Measurements from ENCODE around the gene PTGFR. TPM values are rescaled to one million over a fixed set of nuclear protein-coding genes. Genes with fewer than 3 reads are reported as not detected.

The PTGFR gene
- total and polyA plus RNA-seq, 4 donors = 0.05 to 0.67 (median 0.40) TPM

GRCh38 chr1:78553859-78554258 is 63.1 kb downstream of the PTGFR start:
- H3K27ac ChIP-seq (ENCODE audit: low read depth in 1 of 2, low read length in 2 of 2) = no peak overlapping the region
- no peak for DNase-seq (ENCODE audit: low spot score)
- H3K4me1 ChIP-seq (ENCODE audit: control insufficient read depth in 4 of 4, insufficient read depth in 4 of 4, low read length in 3 of 4) = no peaks in the 10 kb centered on the region
- H3K27me3 ChIP-seq (ENCODE audit: control insufficient read depth in 4 of 4, insufficient read depth in 4 of 4, low read length in 3 of 4) = no peaks in the 10 kb centered on the region
- no peak overlapping the region for H3K4me3 ChIP-seq (ENCODE audit: low read depth in 1 of 3, low read length in 3 of 3)
- WGBS = 46% methylated on average over 5 of the region's 5 CpGs
- no peaks in the 10 kb centered on the region for H3K36me3 ChIP-seq (ENCODE audit: control insufficient read depth in 4 of 4, insufficient read depth in 3 of 4, low read depth in 1 of 4, low read length in 3 of 4)
- TF ChIP-seq RAD21 (IDR thresholded peaks at IDR 0.05) (peak; percentile 40 to 66), EGR1 (IDR thresholded peaks at IDR 0.05; ENCODE audit: low read depth in 2 of 2) (no peak)
- no peak overlapping the region for H3K9ac ChIP-seq (ENCODE audit: low read depth in 1 of 2, low read length in 2 of 2)
- H3K9me3 ChIP-seq (ENCODE audit: control insufficient read depth in 4 of 4, low read length in 3 of 4) = peaks cover 0 to 11% (median 5%) of the 10 kb centered on the region in 4 donors

GRCh38 chr1:78554840-78555239 is 64.1 kb downstream of the PTGFR start:
- no peak for DNase-seq (ENCODE audit: low spot score)
- TF ChIP-seq RAD21 (IDR thresholded peaks at IDR 0.05) = no peak
- TF ChIP-seq FOXA1 (IDR thresholded peaks at IDR 0.05) = no peak
- TF ChIP-seq HNF4G (IDR thresholded peaks at IDR 0.05) = no peak
- no peak for TF ChIP-seq RXRA (IDR thresholded peaks at IDR 0.05)
- no peak for TF ChIP-seq SP1 (IDR thresholded peaks at IDR 0.05)
- no peak for TF ChIP-seq YY1 (IDR thresholded peaks at IDR 0.05)
- TF ChIP-seq EGR1 (IDR thresholded peaks at IDR 0.05; ENCODE audit: low read depth in 2 of 2) = no peak
- no peak for TF ChIP-seq ZBTB33 (IDR thresholded peaks at IDR 0.05)
- Histone ChIP-seq H3K27me3 (ENCODE audit: control insufficient read depth in 4 of 4, insufficient read depth in 4 of 4, low read length in 3 of 4) (no peaks in the 10 kb centered on the region), H3K9me3 (ENCODE audit: control insufficient read depth in 4 of 4, low read length in 3 of 4) (peaks cover 0 to 11% (median 3%) of the 10 kb centered on the region in 4 donors), H3K27ac (ENCODE audit: low read depth in 1 of 2, low read length in 2 of 2) (no peak overlapping the region), H3K4me1 (ENCODE audit: control insufficient read depth in 4 of 4, insufficient read depth in 4 of 4, low read length in 3 of 4) (no peaks in the 10 kb centered on the region), H3K36me3 (ENCODE audit: control insufficient read depth in 4 of 4, insufficient read depth in 3 of 4, low read depth in 1 of 4, low read length in 3 of 4) (no peaks in the 10 kb centered on the region), H3K9ac (ENCODE audit: low read depth in 1 of 2, low read length in 2 of 2) (no peak overlapping the region), H3K4me3 (ENCODE audit: low read depth in 1 of 3, low read length in 3 of 3) (no peak overlapping the region)

GRCh38 chr1:78559680-78560079 is 68.9 kb downstream of the PTGFR start:
- Histone ChIP-seq H3K4me3 (ENCODE audit: low read depth in 1 of 3, low read length in 3 of 3) (no peak overlapping the region), H3K9ac (ENCODE audit: low read depth in 1 of 2, low read length in 2 of 2) (no peak overlapping the region), H3K27ac (ENCODE audit: low read depth in 1 of 2, low read length in 2 of 2) (no peak overlapping the region), H3K36me3 (ENCODE audit: control insufficient read depth in 4 of 4, insufficient read depth in 3 of 4, low read depth in 1 of 4, low read length in 3 of 4) (no peaks in the 10 kb centered on the region), H3K9me3 (ENCODE audit: control insufficient read depth in 4 of 4, low read length in 3 of 4) (peaks cover 0 to 2% (median 0%) of the 10 kb centered on the region in 4 donors), H3K27me3 (ENCODE audit: control insufficient read depth in 4 of 4, insufficient read depth in 4 of 4, low read length in 3 of 4) (no peaks in the 10 kb centered on the region), H3K4me1 (ENCODE audit: control insufficient read depth in 4 of 4, insufficient read depth in 4 of 4, low read length in 3 of 4) (no peaks in the 10 kb centered on the region)
- TF ChIP-seq NR2F2 (IDR thresholded peaks at IDR 0.05) (no peak), SP1 (IDR thresholded peaks at IDR 0.05) (no peak), CTCF (IDR thresholded peaks at IDR 0.05; ENCODE audit: low read depth, low read length, missing input control) (no peak), RXRA (IDR thresholded peaks at IDR 0.05) (no peak), YY1 (IDR thresholded peaks at IDR 0.05) (no peak), RAD21 (IDR thresholded peaks at IDR 0.05) (no peak)
- no peak for DNase-seq (ENCODE audit: low spot score)

- DNase-seq (ENCODE audit: low spot score) = no peak
Measured at GRCh38 chr1:78560811-78561210, 70.0 kb downstream of the PTGFR start.

More at GRCh38 chr1:78560811-78561210, 70.0 kb downstream of the PTGFR start:
- WGBS = 98% methylated on average over 1 of the region's 1 CpG
- Histone ChIP-seq H3K9me3 (ENCODE audit: control insufficient read depth in 4 of 4, low read length in 3 of 4) (no peaks in the 10 kb centered on the region), H3K27me3 (ENCODE audit: control insufficient read depth in 4 of 4, insufficient read depth in 4 of 4, low read length in 3 of 4) (no peaks in the 10 kb centered on the region), H3K9ac (ENCODE audit: low read depth in 1 of 2, low read length in 2 of 2) (no peak overlapping the region), H3K4me3 (ENCODE audit: low read depth in 1 of 3, low read length in 3 of 3) (no peak overlapping the region), H3K36me3 (ENCODE audit: control insufficient read depth in 4 of 4, insufficient read depth in 3 of 4, low read depth in 1 of 4, low read length in 3 of 4) (no peaks in the 10 kb centered on the region), H3K4me1 (ENCODE audit: control insufficient read depth in 4 of 4, insufficient read depth in 4 of 4, low read length in 3 of 4) (no peaks in the 10 kb centered on the region), H3K27ac (ENCODE audit: low read depth in 1 of 2, low read length in 2 of 2) (no peak overlapping the region)
- TF ChIP-seq HNF4A (conservative IDR thresholded peaks at IDR 0.05) (no peak), GABPA (IDR thresholded peaks at IDR 0.05 in 1 of 2, conservative IDR thresholded peaks at IDR 0.05 in 1 of 2) (no peak), EGR1 (IDR thresholded peaks at IDR 0.05; ENCODE audit: low read depth in 2 of 2) (no peak), RXRA (IDR thresholded peaks at IDR 0.05) (no peak), FOXA2 (IDR thresholded peaks at IDR 0.05) (no peak), MAX (IDR thresholded peaks at IDR 0.05) (no peak), FOXA1 (IDR thresholded peaks at IDR 0.05) (no peak)
